HEK293T (cell line): Measurements from ENCODE around the gene SCN3A.
A peak's percentile ranks its signal among the peaks of the same experiment; 100 is the strongest.

ENCODE experiments used
- CTCF ChIA-PET: fragments of 350-600 bp; formaldehyde crosslinking; extraction: SDS; loops from one replicate; lab custom pipeline; 2021; ENCODE audit warnings: antibody characterized with exemption, inconsistent platforms; lab: Yijun Ruan, JAX
- POLR2A ChIA-PET: fragments of 350-600 bp; formaldehyde crosslinking; extraction: SDS; loops from one replicate; lab custom pipeline; 2020; ENCODE audit warnings: antibody characterized with exemption, inconsistent platforms; lab: Yijun Ruan, JAX
- DNase-seq: peaks from one replicate; pipeline ENCODE4 v3.0.0; 2012; ENCODE audit warnings: mixed read lengths; ENCODE audit errors: extremely low spot score
- ARNT ChIP-seq: fragments of 450-650 bp; IDR thresholded peaks from 2 replicates; pipeline ENCODE4 v1.6.1; 2017; ENCODE audit warnings: mild to moderate bottlenecking
- BHLHE40 ChIP-seq: fragments of 450-650 bp; IDR thresholded peaks from 2 replicates; pipeline ENCODE4 v1.6.1; 2016; ENCODE audit warnings: mild to moderate bottlenecking, moderate library complexity, borderline replicate concordance
- CTBP1 ChIP-seq: fragments of 450-650 bp; IDR thresholded peaks from 2 replicates; pipeline ENCODE4 v1.6.1; 2016; ENCODE audit warnings: borderline replicate concordance
- ELF4 ChIP-seq: fragments of 450-650 bp; IDR thresholded peaks from 2 replicates; pipeline ENCODE4 v1.6.1; 2017; ENCODE audit warnings: antibody characterized with exemption
- FOXA1 ChIP-seq: fragments of 450-650 bp; IDR thresholded peaks from 2 replicates; pipeline ENCODE4 v1.6.1; 2016; ENCODE audit warnings: mild to moderate bottlenecking
- FOXK2 ChIP-seq: fragments of 450-650 bp; IDR thresholded peaks from 2 replicates; pipeline ENCODE4 v1.6.1; 2016; ENCODE audit warnings: mild to moderate bottlenecking
- FOXM1 ChIP-seq: fragments of 450-650 bp; IDR thresholded peaks from 2 replicates; pipeline ENCODE4 v1.6.1; 2017; ENCODE audit warnings: mild to moderate bottlenecking, borderline replicate concordance
- HDGF ChIP-seq: fragments of 450-650 bp; IDR thresholded peaks from 2 replicates; pipeline ENCODE4 v1.6.1; 2017; ENCODE audit warnings: antibody characterized with exemption, borderline replicate concordance
- L3MBTL2 ChIP-seq: fragments of 450-650 bp; conservative IDR thresholded peaks from 2 replicates; pipeline ENCODE4 v1.6.1; 2016; ENCODE audit warnings: mild to moderate bottlenecking
- LEF1 ChIP-seq: fragments of 450-650 bp; IDR thresholded peaks from 2 replicates; pipeline ENCODE4 v1.6.1; 2017; ENCODE audit warnings: mild to moderate bottlenecking, borderline replicate concordance
- NFRKB ChIP-seq: fragments of 450-650 bp; IDR thresholded peaks from 2 replicates; pipeline ENCODE4 v1.6.1; 2016; ENCODE audit warnings: mild to moderate bottlenecking, moderate library complexity
- PKNOX1 ChIP-seq: fragments of 450-650 bp; IDR thresholded peaks from 2 replicates; pipeline ENCODE4 v1.6.1; 2016
- SP1 ChIP-seq: fragments of 450-650 bp; IDR thresholded peaks from 2 replicates; pipeline ENCODE4 v1.6.1; 2017
- SUZ12 ChIP-seq: fragments of 450-650 bp; IDR thresholded peaks from 2 replicates; pipeline ENCODE4 v1.6.1; 2016; ENCODE audit warnings: mild to moderate bottlenecking
- TARDBP ChIP-seq: fragments of 450-650 bp; IDR thresholded peaks from 2 replicates; pipeline ENCODE4 v1.6.1; 2016
- ZNF384 ChIP-seq: fragments of 450-650 bp; IDR thresholded peaks from 2 replicates; pipeline ENCODE4 v1.6.1; 2016

SCN3A gene

GRCh38 chr2:165239856-165240515 lies 36.1 kb upstream of the SCN3A start:
- ChIA-PET CTCF (interaction anchor here (0.6 to 1.9 kb wide), 5 partner anchors 10 to 607 kb away, joined by 3 to 11 read pairs (median 3); no protein-coding TSS in a partner anchor), POLR2A (no interaction called here)
- no peak for DNase-seq
- TF ChIP-seq FOXM1 (no peak), ZNF384 (no peak), CTBP1 (no peak), FOXK2 (no peak), NFRKB (no peak), SP1 (no peak)

- DNase-seq = peak; percentile 24
- TF ChIP-seq PKNOX1 (peak; percentile 76), FOXK2 (no peak)
- ChIA-PET POLR2A (no interaction called here), CTCF (interaction anchor here (0.6 to 1.9 kb wide), 5 partner anchors 10 to 607 kb away, joined by 3 to 11 read pairs (median 3); no protein-coding TSS in a partner anchor)
Measured at GRCh38 chr2:165239230-165239629, 35.4 kb upstream of the SCN3A start, which contains the start of gene SCN2A. Gene SCN2A (plus strand): TSS chr2:165239414. CDS start chr2:165295824, 56,410 bp downstream.

GRCh38 chr2:165238295-165238694 lies 34.4 kb upstream of the SCN3A start:
- POLR2A ChIA-PET = no interaction called here
- CTCF ChIA-PET = no interaction called here
- TF ChIP-seq ARNT = no peak
- no peak for TF ChIP-seq PKNOX1
- TF ChIP-seq NFRKB = no peak
- no peak for DNase-seq

GRCh38 chr2:165237056-165237455 lies 33.2 kb upstream of the SCN3A start:
- ChIA-PET POLR2A (no interaction called here), CTCF (no interaction called here)
- DNase-seq = no peak
- TF ChIP-seq ZNF384 = no peak
- TF ChIP-seq SUZ12 = no peak
- TF ChIP-seq ARNT = no peak
- TF ChIP-seq TARDBP = no peak
- no peak for TF ChIP-seq L3MBTL2
- TF ChIP-seq PKNOX1 = no peak
- TF ChIP-seq LEF1 = no peak
- no peak for TF ChIP-seq CTBP1
- TF ChIP-seq FOXK2 = no peak
- no peak for TF ChIP-seq SP1
- no peak for TF ChIP-seq NFRKB
- TF ChIP-seq FOXA1 = no peak
- no peak for TF ChIP-seq BHLHE40
- no peak for TF ChIP-seq FOXM1
- no peak for TF ChIP-seq HDGF
- no peak for TF ChIP-seq ELF4

- TF ChIP-seq LEF1 (no peak), TARDBP (no peak), L3MBTL2 (no peak), HDGF (no peak), ZNF384 (no peak), ARNT (no peak), BHLHE40 (no peak), SP1 (no peak), CTBP1 (no peak)
- ChIA-PET POLR2A (no interaction called here), CTCF (no interaction called here)
- no peak for DNase-seq
Measured at GRCh38 chr2:165227571-165227970, 23.7 kb upstream of the SCN3A start.

GRCh38 chr2:165224941-165225340 lies 21.1 kb upstream of the SCN3A start:
- no peak for TF ChIP-seq FOXA1
- no peak for TF ChIP-seq TARDBP
- TF ChIP-seq SUZ12 = no peak
- TF ChIP-seq BHLHE40 = no peak
- no peak for TF ChIP-seq ELF4
- no peak for TF ChIP-seq NFRKB
- TF ChIP-seq L3MBTL2 = no peak
- TF ChIP-seq SP1 = no peak
- TF ChIP-seq FOXM1 = no peak
- no peak for TF ChIP-seq ZNF384
- no peak for TF ChIP-seq ARNT
- no peak for TF ChIP-seq LEF1
- TF ChIP-seq HDGF = no peak
- TF ChIP-seq PKNOX1 = no peak
- TF ChIP-seq FOXK2 = no peak
- no peak for TF ChIP-seq CTBP1
- POLR2A ChIA-PET = no interaction called here
- CTCF ChIA-PET = no interaction called here
- no peak for DNase-seq
